Suppressor macrophage (primary cell): ENCODE data around the gene GKN1.
A peak's percentile ranks its signal among the peaks of the same experiment; 100 is the strongest.

Source experiments
- DNase-seq, 4 experiments: peaks; one replicate each; pipeline ENCODE4 v3.0.0-alpha.2; 2020 to 2022

Gene GKN1

DNA sequence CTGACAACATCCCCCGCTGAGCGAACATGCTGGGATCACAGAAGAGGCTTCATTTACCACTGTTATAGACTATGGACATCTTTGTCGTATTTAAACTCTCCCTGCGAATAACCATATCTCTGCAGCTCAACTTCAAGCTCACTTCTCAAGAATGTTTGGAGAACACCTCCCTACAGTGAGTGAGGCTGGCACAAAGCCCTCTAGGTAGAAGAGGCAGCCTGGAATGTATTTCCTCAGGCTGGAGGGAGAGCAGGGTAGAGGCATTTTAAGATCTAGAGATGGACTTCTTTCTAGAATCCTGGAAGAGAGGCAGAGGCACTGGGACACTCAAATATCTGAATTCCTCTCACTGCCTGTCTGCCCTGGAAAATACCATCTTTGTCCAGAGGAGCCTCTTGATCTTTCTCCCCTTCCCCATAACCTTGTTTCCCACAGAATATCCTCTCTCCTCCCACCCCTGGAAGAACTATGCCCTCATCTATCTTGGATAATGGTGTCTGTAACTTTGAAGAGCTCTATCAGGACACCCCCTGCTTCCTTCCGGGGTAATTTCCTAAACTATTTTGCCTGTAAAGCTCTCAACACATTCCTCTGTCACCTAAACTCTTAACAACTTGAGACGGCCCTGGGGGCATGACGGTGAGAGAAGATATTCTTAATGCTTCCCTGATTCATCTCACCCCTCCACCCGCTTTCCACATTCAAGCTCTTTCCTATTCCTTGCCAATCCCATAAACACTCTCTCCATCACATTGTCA, 36.2 kb downstream of the GKN1 start:
- no peak for DNase-seq

GRCh38 chr2:69011611-69012157, 37.2 kb downstream of the GKN1 start:
- no peak for DNase-seq

GRCh38 chr2:69012310-69013141, 38.1 kb downstream of the GKN1 start:
- peak; percentile 33 to 71 (median 51) for DNase-seq

- peak; percentile 14 to 56 (median 26) for DNase-seq
Observed at GRCh38 chr2:69013142-69013839, 38.9 kb downstream of the GKN1 start, which contains the start of gene ANTXR1. ANTXR1 (plus strand) TSS chr2:69013179; CDS start chr2:69013500, 321 bp downstream.

- DNase-seq, result no peak
Observed at GRCh38 chr2:69013840-69014821, 39.7 kb downstream of the GKN1 start.

GRCh38 chr2:69017080-69017479, 42.6 kb downstream of the GKN1 start:
- no peak for DNase-seq

DNA sequence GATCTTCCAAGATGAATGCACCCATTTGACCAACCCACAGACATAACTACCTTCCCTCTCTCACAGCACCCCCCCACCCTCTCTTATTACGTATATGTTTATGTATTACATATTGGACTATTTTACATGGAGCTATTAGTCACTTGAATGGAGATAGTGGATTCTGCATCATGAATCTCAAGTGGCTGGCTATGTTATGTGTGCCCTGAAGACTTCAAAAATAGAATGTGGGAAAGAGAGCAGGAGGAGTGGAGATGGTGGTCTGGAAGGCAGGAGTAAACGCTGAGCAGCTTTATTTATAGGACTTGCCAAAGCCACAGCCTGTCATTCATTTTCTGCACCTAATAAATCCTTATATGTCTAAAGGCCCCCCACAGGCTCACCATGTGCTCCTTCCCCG, 43.4 kb downstream of the GKN1 start:
- no peak for DNase-seq

GRCh38 chr2:69018678-69019095, 44.3 kb downstream of the GKN1 start:
- DNase-seq, result no peak

DNA sequence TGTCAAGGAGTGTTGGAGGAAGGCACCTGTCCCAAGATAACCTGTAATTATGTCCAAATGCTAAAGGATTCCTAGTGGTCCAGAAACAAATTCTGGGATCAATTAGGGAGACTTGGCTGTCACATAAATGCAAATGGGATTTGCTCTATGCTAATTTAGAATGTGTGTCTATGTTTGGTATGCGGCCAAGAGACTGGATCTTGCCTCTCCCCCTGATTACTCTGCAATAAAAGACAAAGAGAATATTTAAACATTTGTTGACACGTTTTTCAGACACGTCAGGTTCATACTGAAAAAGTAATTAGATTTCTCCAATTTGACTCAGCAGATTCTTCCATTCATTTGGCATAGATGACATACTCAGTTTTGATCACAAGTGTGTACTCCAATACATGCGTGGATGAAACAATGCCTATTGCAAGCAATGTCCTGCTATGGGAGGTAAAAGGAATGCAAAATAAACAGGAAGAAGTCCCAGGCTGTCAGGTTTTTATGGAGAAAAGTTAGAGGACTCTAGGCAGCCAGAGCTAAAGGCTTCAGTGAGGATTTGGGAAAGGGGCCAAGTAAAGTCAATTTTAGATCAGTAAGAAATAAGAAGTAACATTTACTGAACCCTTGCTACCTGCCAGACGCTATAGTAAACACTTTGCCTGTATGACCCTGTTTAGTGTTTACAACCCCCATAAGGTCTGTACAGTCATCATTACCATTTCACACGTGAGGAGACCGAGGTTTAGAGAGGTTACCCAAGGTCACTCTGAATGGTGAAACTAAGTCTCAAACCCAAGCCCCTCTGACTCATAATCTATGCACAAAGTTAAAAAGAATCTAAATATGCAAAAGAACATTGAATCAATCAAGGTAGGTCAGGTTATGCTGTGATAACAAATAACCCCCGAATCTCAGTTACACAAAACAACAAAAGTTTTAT, 46.3 kb downstream of the GKN1 start:
- no peak for DNase-seq

GRCh38 chr2:69021727-69022126, 47.3 kb downstream of the GKN1 start:
- no peak for DNase-seq

GRCh38 chr2:69022548-69022947, 48.1 kb downstream of the GKN1 start:
- DNase-seq, result no peak

- no peak for DNase-seq
Observed at GRCh38 chr2:69023236-69023635, 48.8 kb downstream of the GKN1 start.

GRCh38 chr2:69026026-69026425, 51.6 kb downstream of the GKN1 start:
- DNase-seq, result peak; percentile 78 to 88 (median 82)

DNA sequence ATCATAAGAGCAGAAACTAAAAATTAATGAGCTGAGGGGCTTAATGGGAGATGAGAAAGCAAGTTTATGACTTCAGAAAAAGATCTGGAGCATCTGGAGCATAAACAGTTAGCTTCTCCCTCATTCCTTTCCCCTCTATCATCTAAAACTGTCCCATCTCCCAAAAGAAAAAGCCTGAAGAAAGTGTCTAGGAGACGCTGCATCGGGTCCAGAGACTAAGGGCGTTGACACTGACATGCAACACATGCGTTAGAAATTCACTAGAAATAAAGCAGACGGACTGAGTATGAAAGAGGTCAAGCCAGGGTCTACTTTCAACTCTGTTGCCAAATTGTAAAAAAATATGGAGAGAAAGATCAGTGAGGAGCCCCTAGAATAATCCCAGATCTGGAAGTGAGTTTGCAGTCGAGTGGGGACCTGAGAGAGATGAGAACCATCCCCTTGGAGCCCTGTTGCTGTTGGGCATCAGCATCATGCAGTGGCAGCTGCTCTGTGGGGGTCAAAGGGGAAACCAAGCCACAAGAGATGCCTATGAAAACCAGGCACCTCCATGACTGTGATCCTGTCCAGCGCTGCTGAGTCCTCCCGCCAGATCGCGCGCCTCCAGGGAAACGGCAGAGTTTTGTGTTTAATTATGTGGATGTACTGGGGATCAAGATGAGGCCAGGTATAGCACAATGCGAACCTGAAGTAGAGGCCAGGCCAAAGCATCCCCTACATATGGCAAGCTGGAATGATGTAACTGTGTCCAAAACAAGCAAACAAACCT, 52.4 kb downstream of the GKN1 start:
- DNase-seq, result no peak
